HG03457 (cell line): ENCODE data around the gene ARHGAP6.
"Not testable (repeated sequence)": the region's sequence is repeated elsewhere in the genome, so short reads cannot be mapped to it uniquely, and the experiment has no call there.

Experiments used
- ATAC-seq: cut with Tn5 transposase; IDR thresholded peaks from one replicate; pipeline ENCODE4 v1.9.1; 2021; ENCODE audit warnings: moderate number of reproducible peaks; ENCODE audit not compliant: unreplicated experiment

ARHGAP6 gene

DNA sequence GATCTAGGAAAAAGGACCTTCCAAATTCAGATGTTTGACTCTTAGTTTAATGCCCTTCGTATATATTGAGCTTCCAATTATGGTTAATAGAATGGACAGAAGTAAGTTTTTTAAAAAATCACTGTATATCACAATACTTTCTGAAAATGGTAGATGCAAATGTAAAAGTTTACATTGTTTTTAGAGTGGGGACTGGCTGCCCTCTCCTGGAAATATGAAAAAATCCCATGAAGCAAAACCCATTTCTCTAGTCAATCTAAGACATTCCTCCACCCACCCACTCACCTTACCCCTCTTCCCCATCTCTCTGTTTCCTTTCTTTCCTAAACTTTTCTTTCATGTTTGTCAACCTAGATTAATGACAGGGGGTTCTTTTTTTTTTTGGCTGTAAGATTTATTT, 134.5 kb downstream of the ARHGAP6 start:
- no peak for ATAC-seq

- ATAC-seq: no peak
Measured at GRCh38 chrX:11530621-11531020, 135.1 kb downstream of the ARHGAP6 start.

- no peak for ATAC-seq
Measured at GRCh38 chrX:11528623-11529022, 137.1 kb downstream of the ARHGAP6 start.

DNA sequence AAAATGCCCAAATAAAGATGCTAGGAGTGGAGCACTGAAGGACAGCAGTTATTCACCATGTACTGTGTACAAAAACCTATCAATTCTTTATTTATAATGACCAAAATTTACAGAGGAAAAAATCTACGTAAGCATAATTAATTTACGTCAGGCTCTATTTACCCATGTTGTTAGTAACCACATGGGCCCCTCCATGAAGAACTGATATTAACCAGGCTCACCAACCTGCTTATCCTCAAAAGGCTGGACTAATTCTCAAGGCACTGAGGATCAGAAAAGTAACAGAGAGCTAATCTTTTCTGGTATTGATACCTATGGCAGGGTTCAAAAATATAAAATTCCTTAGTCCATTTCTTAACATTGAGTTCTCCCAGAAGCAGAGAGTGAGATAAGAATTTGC, 140.0 kb downstream of the ARHGAP6 start:
- no peak for ATAC-seq

DNA sequence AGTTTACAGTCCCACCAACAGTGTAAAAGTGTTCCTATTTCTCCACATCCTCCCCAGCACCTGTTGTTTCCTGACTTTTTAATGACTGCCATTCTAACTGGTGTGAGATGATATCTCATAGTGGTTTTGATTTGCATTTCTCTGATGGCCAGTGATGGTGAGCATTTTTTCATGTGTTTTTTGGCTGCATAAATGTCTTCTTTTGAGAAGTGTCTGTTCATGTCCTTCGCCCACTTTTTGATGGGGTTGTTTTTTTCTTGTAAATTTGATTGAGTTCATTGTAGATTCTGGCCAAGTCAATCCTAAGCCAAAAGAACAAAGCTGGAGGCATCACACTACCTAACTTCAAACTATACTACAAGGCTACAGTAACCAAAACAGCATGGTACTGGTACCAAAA, 146.5 kb downstream of the ARHGAP6 start:
- not testable (repeated sequence) for ATAC-seq

DNA sequence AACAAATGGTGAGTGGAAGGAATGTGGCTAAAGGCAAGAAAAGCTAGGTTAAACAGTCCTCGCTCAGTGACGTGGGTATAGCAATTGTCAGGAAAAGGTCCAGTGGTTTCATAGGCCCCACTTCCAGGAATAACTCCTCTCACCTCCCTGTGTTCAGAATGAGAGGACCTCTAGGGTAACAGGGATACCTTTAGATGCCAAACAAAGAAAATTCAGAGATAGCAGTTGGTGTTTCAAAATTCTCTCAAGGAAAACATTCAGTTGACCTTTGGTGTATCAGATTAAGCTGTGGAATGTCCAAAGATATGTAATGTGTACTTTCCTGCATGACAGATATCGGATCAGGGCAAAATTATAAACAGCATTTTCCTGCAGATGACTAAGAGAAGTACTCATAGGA, 155.9 kb downstream of the ARHGAP6 start:
- no peak for ATAC-seq

GRCh38 chrX:11504234-11504633, 161.5 kb downstream of the ARHGAP6 start:
- ATAC-seq: no peak

DNA sequence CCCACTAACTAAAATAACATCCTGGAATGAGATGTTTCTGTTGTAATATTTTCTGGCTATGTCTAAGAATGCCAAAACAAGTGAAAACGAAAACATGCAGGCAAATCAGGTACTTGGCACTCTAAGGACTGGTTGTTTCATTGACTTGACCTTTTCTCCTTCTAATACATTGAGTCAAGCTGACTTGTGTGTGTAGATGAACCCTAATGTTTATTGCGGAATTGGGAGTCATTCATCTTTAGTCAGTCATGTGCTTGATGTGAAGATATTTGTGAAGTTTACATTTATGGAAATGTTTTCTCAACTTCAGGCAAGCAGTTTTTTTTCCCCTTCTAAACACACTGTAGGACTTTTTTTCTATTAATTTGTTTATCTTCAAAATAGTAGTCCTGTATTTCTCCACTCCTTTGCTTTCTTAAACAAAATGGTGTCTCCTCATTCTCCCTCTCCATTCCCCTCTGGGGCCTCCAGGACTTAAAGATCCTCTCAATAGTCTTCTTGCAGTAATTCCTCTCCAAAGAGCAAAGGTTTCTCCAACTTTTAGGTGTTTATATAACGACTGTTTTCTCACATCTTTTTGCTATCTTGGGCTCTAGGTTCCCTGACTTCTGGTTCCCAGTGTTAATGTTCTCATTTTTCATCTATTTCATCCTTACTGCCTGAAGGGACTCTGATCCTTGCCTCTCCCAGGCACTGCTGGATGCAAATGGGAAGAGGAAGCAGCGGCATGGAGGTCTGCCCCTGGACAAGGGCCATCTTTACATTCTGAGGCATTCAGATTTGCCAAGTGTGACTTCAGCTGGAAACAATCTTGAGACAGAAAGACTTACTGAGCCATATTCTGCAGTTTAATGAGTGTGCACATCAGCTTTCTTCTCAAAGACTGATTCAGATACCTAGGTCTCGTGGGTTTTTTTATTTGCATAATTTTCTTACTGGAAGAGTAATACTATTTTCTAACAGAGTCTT, 166.4 kb downstream of the ARHGAP6 start:
- no peak for ATAC-seq

DNA sequence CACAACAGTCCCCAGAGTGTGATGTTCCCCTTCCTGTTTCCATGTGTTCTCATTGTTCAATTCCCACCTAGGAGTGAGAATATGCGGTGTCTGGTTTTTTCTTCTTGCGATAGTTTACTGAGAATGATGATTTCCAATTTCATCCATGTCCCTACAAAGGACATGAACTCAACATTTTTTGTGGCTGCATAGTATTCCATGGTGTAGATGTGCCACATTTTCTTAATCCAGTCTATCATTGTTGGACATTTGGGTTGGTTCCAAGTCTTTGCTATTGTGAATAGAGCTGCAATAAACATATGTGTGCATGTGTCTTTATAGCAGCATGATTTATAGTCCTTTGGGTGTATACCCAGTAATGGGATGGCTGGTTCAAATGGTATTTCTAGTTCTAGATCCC, 174.3 kb downstream of the ARHGAP6 start:
- ATAC-seq: not testable (repeated sequence)

DNA sequence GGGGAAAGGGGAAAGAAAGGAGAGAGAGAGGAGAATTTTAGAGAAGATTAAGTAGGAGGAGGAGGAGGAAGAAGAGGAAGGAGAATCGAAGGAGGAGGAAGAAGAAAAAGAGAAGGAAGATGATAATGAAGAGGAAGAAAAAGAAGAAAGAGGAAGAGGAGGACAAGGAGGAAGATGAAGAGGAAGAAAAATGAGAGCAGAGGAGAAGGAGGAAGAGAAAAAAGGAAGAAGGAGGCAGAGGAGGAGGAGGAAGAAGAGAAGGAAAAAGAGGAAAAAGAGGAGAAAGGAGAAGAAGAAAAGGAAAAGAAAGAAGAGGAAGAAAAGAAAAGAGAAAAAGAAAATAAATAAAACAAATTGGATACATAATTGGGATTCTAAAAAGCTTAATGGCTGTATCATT, 181.4 kb downstream of the ARHGAP6 start:
- no peak for ATAC-seq

- ATAC-seq: no peak
Measured at GRCh38 chrX:11481035-11481434, 184.7 kb downstream of the ARHGAP6 start.

- no peak for ATAC-seq
Measured at GRCh38 chrX:11480626-11481025, 185.1 kb downstream of the ARHGAP6 start.

DNA sequence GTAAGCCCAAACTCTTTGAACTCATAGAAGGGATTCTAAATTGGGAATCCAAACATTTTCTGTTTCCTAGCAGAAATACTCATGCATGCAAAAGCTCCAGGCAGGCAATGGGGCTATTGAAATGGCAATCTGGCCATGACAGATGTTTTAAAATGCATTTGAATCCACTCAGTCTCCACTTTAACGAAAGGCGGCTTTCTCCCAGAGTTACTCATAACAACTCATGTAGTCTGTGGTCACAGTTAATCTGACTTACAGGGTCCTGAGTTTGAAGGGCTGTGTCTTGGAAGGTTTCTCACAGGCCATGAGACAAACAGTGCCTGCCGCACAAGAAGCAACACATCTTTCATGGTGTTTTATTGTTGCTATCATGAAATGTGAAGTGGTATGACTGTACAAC, 186.8 kb downstream of the ARHGAP6 start:
- ATAC-seq: no peak

DNA sequence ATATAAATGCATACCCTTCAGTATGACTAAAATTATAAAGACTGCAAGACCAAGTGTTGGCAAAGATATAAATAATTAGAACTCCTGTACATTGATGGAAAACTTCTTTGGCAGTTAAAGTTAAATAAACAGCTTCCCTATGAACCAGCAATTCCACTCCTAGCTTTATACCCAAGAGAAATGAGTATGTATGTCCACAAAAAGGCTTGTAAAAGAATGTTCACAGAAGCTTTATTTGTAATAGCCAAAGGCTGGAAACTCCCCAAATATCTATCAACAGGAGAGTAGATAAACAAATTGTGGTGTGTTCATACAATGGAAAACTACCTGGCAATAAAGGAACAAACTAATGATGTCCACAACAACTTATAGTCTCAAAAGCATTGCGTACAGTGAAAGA, 187.7 kb downstream of the ARHGAP6 start:
- ATAC-seq: no peak

- no peak for ATAC-seq
Measured at GRCh38 chrX:11474576-11474975, 191.1 kb downstream of the ARHGAP6 start.

- no peak for ATAC-seq
Measured at GRCh38 chrX:11474021-11474420, 191.7 kb downstream of the ARHGAP6 start.

- no peak for ATAC-seq
Measured at GRCh38 chrX:11472879-11473278, 192.8 kb downstream of the ARHGAP6 start.

GRCh38 chrX:11472381-11472780, 193.3 kb downstream of the ARHGAP6 start:
- ATAC-seq: no peak

GRCh38 chrX:11470250-11470974, 195.3 kb downstream of the ARHGAP6 start:
- ATAC-seq: no peak

DNA sequence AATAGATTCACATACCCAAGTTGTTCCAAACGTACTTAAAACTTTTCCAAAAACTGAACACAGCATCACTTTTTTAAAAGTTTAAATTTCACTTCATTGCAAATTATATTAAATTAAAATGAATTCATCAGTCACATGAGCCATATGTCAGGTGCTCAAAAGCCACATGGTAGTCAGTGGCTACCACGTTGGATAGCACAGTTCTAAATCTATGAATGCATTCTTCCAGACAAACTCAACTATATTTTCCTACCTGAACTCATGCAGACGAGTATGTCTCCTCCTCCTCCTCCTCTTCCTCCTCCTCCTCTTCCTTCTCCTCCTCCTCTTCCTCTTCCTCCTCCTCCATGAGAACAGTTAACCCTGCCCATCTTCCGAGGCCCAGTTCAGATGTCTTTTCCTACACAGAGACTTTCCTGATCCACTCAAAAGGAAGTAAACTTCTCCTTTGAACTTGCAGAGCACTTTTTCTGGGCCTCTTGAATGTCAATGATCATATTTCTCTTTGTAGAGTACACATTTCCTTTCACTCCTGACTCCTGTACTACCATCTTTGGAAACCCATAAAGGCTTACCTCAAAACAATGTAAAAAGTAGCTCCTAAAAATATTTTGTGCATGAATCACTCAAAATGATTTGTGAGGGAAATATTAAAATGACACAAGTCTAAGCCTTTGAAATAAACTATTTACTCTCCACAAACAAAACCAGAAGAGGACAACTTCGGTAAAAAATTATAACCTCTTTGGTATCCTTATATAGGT, 199.9 kb downstream of the ARHGAP6 start:
- no peak for ATAC-seq

DNA sequence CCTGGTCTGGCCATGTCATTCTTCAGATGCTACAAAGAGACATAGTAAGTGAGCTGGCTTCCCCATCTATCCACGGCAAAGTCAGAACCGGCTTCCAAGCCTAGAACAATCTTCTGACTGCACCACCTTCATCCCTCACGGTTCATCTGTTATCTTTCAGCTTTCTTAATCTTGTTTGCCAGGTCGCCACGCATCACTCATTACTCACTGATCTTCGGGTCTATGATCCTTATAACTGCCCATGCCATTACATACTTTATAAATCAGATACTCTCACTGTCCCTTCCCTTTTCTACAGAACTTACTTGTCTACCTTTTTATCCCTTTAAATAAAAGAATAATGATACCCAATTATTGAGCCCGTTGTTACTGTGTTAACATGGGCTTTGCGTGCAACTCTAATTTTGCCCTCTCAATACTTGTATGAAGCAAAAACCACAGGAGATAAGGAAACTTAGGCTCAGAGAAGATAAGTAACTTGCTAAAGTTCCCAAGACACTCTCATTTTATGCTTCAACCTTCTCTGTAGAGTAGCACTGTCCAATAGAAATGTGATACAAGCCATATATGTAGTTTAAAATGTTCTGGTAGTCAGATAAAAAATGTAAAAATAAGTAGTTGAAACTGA, 200.8 kb downstream of the ARHGAP6 start:
- no peak for ATAC-seq
